H9 (cell line): Measurements from ENCODE around the gene ARHGEF6. TPM values are rescaled to one million over a fixed set of nuclear protein-coding genes. Genes with fewer than 3 reads are reported as not detected.

Experiments used
- DNase-seq: peaks from one replicate; pipeline ENCODE4 v3.0.0-alpha.2; 2017
- H2AFZ ChIP-seq: one replicate; pipeline ENCODE4 v1.6.1; 2013; ENCODE audit warnings: mild to moderate bottlenecking, low read length, control low read depth, moderate library complexity
- H2AK5ac ChIP-seq: 2 replicates; pipeline ENCODE4 v1.6.1; 2013; ENCODE audit warnings: low read length, control low read depth, mixed read lengths; ENCODE audit not compliant: insufficient read length
- H2BK120ac ChIP-seq: one replicate; pipeline ENCODE4 v1.6.1; 2013; ENCODE audit warnings: low read depth, mild to moderate bottlenecking, low read length, control low read depth, inconsistent platforms; ENCODE audit not compliant: poor library complexity, severe bottlenecking
- H2BK12ac ChIP-seq: 2 replicates; pipeline ENCODE4 v1.6.1; 2013; ENCODE audit warnings: low read length, control low read depth, mixed read lengths, low read depth; ENCODE audit not compliant: insufficient read length
- H2BK15ac ChIP-seq: 2 replicates; pipeline ENCODE4 v1.6.1; 2013; ENCODE audit warnings: low read depth, low read length, control low read depth
- H2BK20ac ChIP-seq: one replicate; pipeline ENCODE4 v1.6.1; 2013; ENCODE audit warnings: low read depth, mild to moderate bottlenecking, low read length, control low read depth, inconsistent platforms; ENCODE audit not compliant: poor library complexity, severe bottlenecking
- H2BK5ac ChIP-seq: 2 replicates; pipeline ENCODE4 v1.6.1; 2013; ENCODE audit warnings: low read length, control low read depth, mixed read lengths; ENCODE audit not compliant: insufficient read length
- H3K14ac ChIP-seq: 2 replicates; pipeline ENCODE4 v1.6.1; 2013; ENCODE audit warnings: low read length, control low read depth; ENCODE audit not compliant: insufficient read depth
- H3K18ac ChIP-seq: 2 replicates; pipeline ENCODE4 v1.6.1; 2013; ENCODE audit warnings: low read depth, mild to moderate bottlenecking, mixed read lengths, low read length, control low read depth; ENCODE audit not compliant: insufficient read length
- H3K23ac ChIP-seq: 2 replicates; pipeline ENCODE4 v1.6.1; 2013; ENCODE audit warnings: low read length, control low read depth, mixed read lengths, low read depth; ENCODE audit not compliant: insufficient read length
- H3K23me2 ChIP-seq: 2 replicates; pipeline ENCODE4 v1.6.1; 2013; ENCODE audit warnings: low read depth, mild to moderate bottlenecking, mixed read lengths, low read length, control low read depth; ENCODE audit not compliant: insufficient read length, poor library complexity, severe bottlenecking
- H3K27ac ChIP-seq: 2 replicates; pipeline ENCODE4 v1.5.1; 2013; ENCODE audit warnings: low read length, control low read depth, mixed read lengths, low read depth; ENCODE audit not compliant: insufficient read length
- H3K27me3 ChIP-seq: 2 replicates; pipeline ENCODE4 v1.6.1; 2013; ENCODE audit warnings: low read length, control low read depth, inconsistent platforms; ENCODE audit not compliant: insufficient read depth
- H3K4ac ChIP-seq: 2 replicates; pipeline ENCODE4 v1.6.1; 2013; ENCODE audit warnings: low read depth, mild to moderate bottlenecking, control low read depth, inconsistent platforms, low read length, moderate library complexity
- H3K4me1 ChIP-seq: 2 replicates; pipeline ENCODE4 v1.6.1; 2013; ENCODE audit warnings: low read length, control low read depth, inconsistent platforms; ENCODE audit not compliant: insufficient read depth
- H3K4me2 ChIP-seq: 2 replicates; pipeline ENCODE4 v1.6.1; 2013; ENCODE audit warnings: low read length, control low read depth, mixed read lengths; ENCODE audit not compliant: insufficient read length, insufficient read depth
- H3K56ac ChIP-seq: 2 replicates; pipeline ENCODE4 v1.6.1; 2013; ENCODE audit warnings: low read depth, mild to moderate bottlenecking, mixed read lengths, low read length, control low read depth; ENCODE audit not compliant: insufficient read length
- H3K79me1 ChIP-seq: 2 replicates; pipeline ENCODE4 v1.6.1; 2013; ENCODE audit warnings: low read depth, mild to moderate bottlenecking, moderate library complexity, low read length, control low read depth, inconsistent platforms; ENCODE audit not compliant: insufficient read depth, poor library complexity, severe bottlenecking
- H3K79me2 ChIP-seq: 2 replicates; pipeline ENCODE4 v1.6.1; 2013; ENCODE audit warnings: low read length, control low read depth, inconsistent platforms; ENCODE audit not compliant: insufficient read depth
- H3K9ac ChIP-seq: 2 replicates; pipeline ENCODE4 v1.6.1; 2013; ENCODE audit warnings: low read length, control low read depth, mixed read lengths; ENCODE audit not compliant: insufficient read length; ENCODE audit errors: extremely low read depth
- H3K9me3 ChIP-seq: one replicate; pipeline ENCODE4 v1.6.1; 2013; ENCODE audit warnings: low read depth, low read length, inconsistent platforms; ENCODE audit not compliant: control insufficient read depth
- H3T11ph ChIP-seq: one replicate; pipeline ENCODE4 v1.6.1; 2013; ENCODE audit warnings: mild to moderate bottlenecking, low read length, control low read depth, inconsistent platforms
- H4K20me1 ChIP-seq: one replicate; pipeline ENCODE4 v1.6.1; 2013; ENCODE audit not compliant: control insufficient read depth, insufficient read length, insufficient read depth
- H4K5ac ChIP-seq: 2 replicates; pipeline ENCODE4 v1.6.1; 2013; ENCODE audit warnings: low read depth, mild to moderate bottlenecking, mixed read lengths, low read length, control low read depth; ENCODE audit not compliant: insufficient read length
- H4K8ac ChIP-seq: replicated peaks from 2 replicates; pipeline ENCODE4 v1.6.1; 2013; ENCODE audit warnings: low read length, control low read depth, mixed read lengths, low read depth; ENCODE audit not compliant: insufficient read length
- H4K91ac ChIP-seq: 2 replicates; pipeline ENCODE4 v1.6.1; 2013; ENCODE audit warnings: low read depth, mild to moderate bottlenecking, moderate library complexity, mixed read lengths, low read length, control low read depth; ENCODE audit not compliant: insufficient read length
- H3K27ac Mint-ChIP-seq, 3 experiments: 2 replicates in 2 of 3; 3 replicates in 1 of 3; pipeline ENCODE4 v1.8.0; 2020 to 2021; ENCODE audit warnings: mixed read lengths in 3 of 3, mild to moderate bottlenecking in 1 of 3, moderate library complexity in 1 of 3
- H3K27me3 Mint-ChIP-seq: 2 replicates; pipeline ENCODE4 v1.8.0; 2021; ENCODE audit warnings: low read depth, mild to moderate bottlenecking, moderate library complexity, mixed read lengths
- H3K36me3 Mint-ChIP-seq, 3 experiments: 2 replicates in 2 of 3; 3 replicates in 1 of 3; pipeline ENCODE4 v1.8.0; 2020 to 2021; ENCODE audit warnings: low read depth in 3 of 3, mixed read lengths in 3 of 3; ENCODE audit not compliant: insufficient read depth in 1 of 3
- H3K4me1 Mint-ChIP-seq, 2 experiments: 2 replicates each; pipeline ENCODE4 v1.8.0; 2020; ENCODE audit warnings: mixed read lengths in 2 of 2
- H3K4me3 Mint-ChIP-seq, 2 experiments: 2 replicates in 1 of 2; 3 replicates in 1 of 2; pipeline ENCODE4 v1.8.0; 2020 to 2021; ENCODE audit warnings: mild to moderate bottlenecking in 2 of 2, mixed read lengths in 2 of 2, moderate library complexity in 1 of 2
- H3K9me3 Mint-ChIP-seq, 2 experiments: 2 replicates in 1 of 2; 3 replicates in 1 of 2; pipeline ENCODE4 v1.8.0; 2020; ENCODE audit warnings: mild to moderate bottlenecking in 2 of 2, mixed read lengths in 2 of 2, moderate library complexity in 1 of 2
- CTCF ChIP-seq: fragments of 200-600 bp; sonication (generic); conservative IDR thresholded peaks from 3 replicates; pipeline ENCODE4 v1.8.0; 2021; ENCODE audit warnings: antibody characterized with exemption, mild to moderate bottlenecking
- WGBS: extraction: QIAGEN DNeasy Blood & Tissue Kit; methylation state at CpG from one replicate; pipeline ENCODE4 v1.1.7; 2013; ENCODE audit warnings: missing lambda C conversion rate, low lambda C conversion rate, mixed read lengths; ENCODE audit not compliant: insufficient read length; ENCODE audit errors: extremely low coverage; 5-methylcytosine and 5-hydroxymethylcytosine counted together
- total RNA-seq: library from RNA; stranded (reverse); gene quantifications from 2 replicates; pipeline ENCODE4 v1.2.1, GENCODE V29; 2021

The ARHGEF6 gene
- total RNA-seq, 1 experiment from 2014 or later, result 3.6 TPM

DNA sequence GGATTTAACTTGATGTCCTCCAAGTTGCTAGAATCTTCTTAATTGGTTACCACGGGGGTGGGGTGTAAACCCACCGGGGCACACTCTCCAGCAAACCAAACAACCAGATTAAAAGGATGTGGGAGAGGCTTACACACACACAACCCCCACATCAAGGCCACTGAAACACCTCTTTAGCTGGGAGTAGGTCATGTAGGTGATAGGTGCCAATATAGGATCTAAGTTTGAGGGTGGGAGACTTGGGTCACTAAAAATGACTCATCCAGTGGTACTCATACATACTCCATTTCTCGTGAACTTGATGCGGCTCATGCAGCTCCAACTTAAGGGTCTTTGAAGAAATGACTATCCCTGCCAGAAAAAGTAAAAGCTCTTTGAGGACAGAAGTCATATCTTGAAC, 153.3 kb downstream of the ARHGEF6 start:
- Histone ChIP-seq H3K79me2 (no peaks in the 10 kb centered on the region), H3K14ac (no peak overlapping the region), H2BK15ac (no peak overlapping the region), H2BK20ac (no peak overlapping the region), H3K9me3 (peaks cover 31% of the 10 kb centered on the region), H4K8ac (no peak overlapping the region), H2AK5ac (no peak overlapping the region), H3K79me1 (no peaks in the 10 kb centered on the region), H4K20me1 (no peaks in the 10 kb centered on the region), H3T11ph (no peak overlapping the region), H3K9ac (no peak overlapping the region), H3K56ac (no peak overlapping the region), H3K23me2 (no peaks in the 10 kb centered on the region), H3K23ac (no peak overlapping the region), H3K4me1 (no peaks in the 10 kb centered on the region), H2AFZ (no peak overlapping the region), H3K4ac (no peak overlapping the region), H3K4me2 (no peak overlapping the region), H3K27me3 (no peaks in the 10 kb centered on the region), H3K27ac (no peak overlapping the region), H4K91ac (no peak overlapping the region), H4K5ac (no peak overlapping the region), H2BK120ac (no peak overlapping the region), H2BK5ac (no peak overlapping the region), H2BK12ac (no peak overlapping the region), H3K18ac (no peak overlapping the region)
- Mint-ChIP-seq H3K27ac (no peak overlapping the region), H3K9me3 (peaks cover 64 to 67% of the 10 kb centered on the region in 2 experiments), H3K27me3 (peaks cover 3% of the 10 kb centered on the region), H3K36me3 (no peaks in the 10 kb centered on the region; a peak in 2 of 7 replicates), H3K4me3 (no peak overlapping the region), H3K4me1 (no peaks in the 10 kb centered on the region)
- DNase-seq, result no peak
- no peak for TF ChIP-seq CTCF
- whole genome bisulfite sequencing, result no CpG with 5 or more reads among the region's 4 CpGs
